ENCODE measurements around the gene HDAC9. TPM values are rescaled to one million over a fixed set of nuclear protein-coding genes. Genes with fewer than 3 reads are reported as not detected.

Gene HDAC9
- total RNA-seq, 1 experiment from 2014 or later: 19.5 TPM

DNA sequence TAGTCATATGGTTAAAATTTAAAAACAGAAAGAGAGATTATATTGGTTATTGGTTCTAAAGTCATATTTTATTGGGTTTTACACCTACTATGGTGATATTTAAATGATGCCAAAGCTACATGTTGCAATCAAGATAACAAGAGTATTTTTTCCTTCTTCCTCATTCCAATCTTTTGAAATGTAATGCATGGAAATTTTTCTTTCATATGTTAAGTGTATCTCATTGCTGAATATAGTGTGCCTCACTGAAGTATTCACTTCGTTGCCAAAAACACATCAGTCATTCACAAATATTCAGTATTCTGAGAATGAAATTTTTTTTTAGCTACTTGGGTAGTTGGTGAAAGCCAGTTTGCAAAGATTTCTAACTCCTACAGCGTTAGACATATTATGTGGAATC lies 19.5 kb downstream of the HDAC9 start:
- no peak for DNase-seq (ENCODE audit: low read depth)
- in situ Hi-C loops (cut with HindIII; ENCODE audit: low pct_unique_long_range_greater_than_20kb, low sequenced_read_pairs): no loop called here

DNA sequence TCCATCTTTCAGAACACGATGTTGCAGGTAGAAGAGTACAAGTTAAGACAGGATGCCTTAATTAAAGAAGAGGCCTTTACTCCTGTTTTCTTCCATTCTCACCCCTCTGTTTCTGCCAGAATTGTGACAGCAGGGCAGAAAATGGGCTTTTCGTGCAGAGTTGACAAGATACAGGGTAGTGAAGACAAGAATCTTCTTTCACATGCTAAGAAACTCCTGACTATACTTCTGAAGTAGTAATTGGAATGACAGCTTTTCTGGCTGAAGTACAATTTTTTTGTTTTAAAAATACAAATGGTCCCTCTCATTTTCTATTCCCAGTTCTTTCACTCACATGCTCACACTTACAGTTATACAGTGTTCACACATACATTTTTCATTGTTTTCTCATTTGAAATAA lies 22.1 kb downstream of the HDAC9 start:
- in situ Hi-C loops (cut with HindIII; ENCODE audit: low pct_unique_long_range_greater_than_20kb, low sequenced_read_pairs): no loop called here
- no peak for DNase-seq (ENCODE audit: low read depth)

DNA sequence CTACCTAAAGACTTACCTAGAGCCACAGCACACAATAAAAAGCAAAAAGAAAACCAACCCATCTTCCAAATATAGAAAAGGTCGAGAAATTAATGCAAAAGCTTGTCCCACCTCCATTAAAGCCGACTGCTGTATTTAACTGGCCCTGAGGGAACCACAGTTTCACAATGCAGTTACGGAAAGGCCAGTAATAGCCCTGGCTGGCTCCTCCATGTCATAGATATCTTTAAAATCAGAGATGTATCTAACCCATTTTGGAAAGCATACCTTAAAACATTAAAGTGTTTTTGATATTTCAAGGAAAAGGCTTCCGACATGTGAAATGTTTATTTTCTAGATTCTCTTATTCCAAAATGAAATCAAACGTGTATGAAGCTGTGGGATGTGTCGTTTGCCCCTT lies 23.0 kb downstream of the HDAC9 start:
- in situ Hi-C loops (cut with HindIII; ENCODE audit: low pct_unique_long_range_greater_than_20kb, low sequenced_read_pairs): no loop called here
- no peak for DNase-seq (ENCODE audit: low read depth)

DNA sequence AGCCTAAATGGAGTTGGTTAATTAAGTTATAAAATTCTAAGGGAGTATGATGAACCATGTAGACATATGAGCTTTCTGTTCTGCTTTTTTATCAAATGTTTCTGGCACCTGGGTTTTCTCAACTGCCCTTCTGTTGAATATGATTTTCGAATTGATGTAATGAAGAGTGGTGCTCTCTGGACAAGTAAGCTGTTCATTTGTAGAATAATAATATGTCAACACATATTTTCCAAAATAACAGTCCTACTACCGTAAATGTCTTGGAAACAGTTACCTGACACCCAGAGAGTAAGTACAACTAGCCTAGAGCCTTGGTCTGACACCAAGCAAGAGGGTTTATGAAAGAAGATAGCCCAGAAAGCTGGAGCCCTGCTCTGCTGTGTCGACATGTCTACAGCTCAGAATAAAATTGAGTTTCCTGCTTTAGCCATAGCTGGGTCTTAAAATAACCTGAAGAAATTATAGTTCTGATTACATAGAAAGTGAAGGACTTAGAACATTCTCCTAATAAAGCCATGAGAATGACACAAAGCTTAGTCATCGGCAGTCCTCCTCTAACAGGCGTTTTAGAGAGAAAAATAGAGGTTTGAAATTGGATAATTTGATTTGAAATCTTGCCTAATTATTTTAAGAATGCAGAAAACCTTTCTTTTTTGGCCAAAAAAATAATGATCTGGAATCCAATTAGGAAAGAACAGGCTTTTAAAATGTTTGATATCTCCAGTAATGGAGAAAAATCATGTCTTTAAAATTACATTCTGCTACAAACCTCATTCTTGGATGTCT lies 25.1 kb downstream of the HDAC9 start:
- DNase-seq (ENCODE audit: low read depth): peak; percentile 37

GRCh38 chr7:18521236-18521589 lies 25.7 kb downstream of the HDAC9 start:
- in situ Hi-C loops (cut with HindIII; ENCODE audit: low pct_unique_long_range_greater_than_20kb, low sequenced_read_pairs): no loop called here
- no peak for DNase-seq (ENCODE audit: low read depth)

More for the DNA sequence above, 25.1 kb downstream of the HDAC9 start:
- in situ Hi-C loops (cut with HindIII; ENCODE audit: low pct_unique_long_range_greater_than_20kb, low sequenced_read_pairs): no loop called here

GRCh38 chr7:18521945-18522566 lies 26.5 kb downstream of the HDAC9 start:
- in situ Hi-C loops (cut with HindIII; ENCODE audit: low pct_unique_long_range_greater_than_20kb, low sequenced_read_pairs): no loop called here
- DNase-seq (ENCODE audit: low read depth): no peak

GRCh38 chr7:18524248-18524647 lies 28.7 kb downstream of the HDAC9 start:
- in situ Hi-C loops (cut with HindIII; ENCODE audit: low pct_unique_long_range_greater_than_20kb, low sequenced_read_pairs): no loop called here
- DNase-seq (ENCODE audit: low read depth): no peak

GRCh38 chr7:18526368-18526878 lies 30.9 kb downstream of the HDAC9 start:
- DNase-seq (ENCODE audit: low read depth): no peak
- in situ Hi-C loops (cut with HindIII; ENCODE audit: low pct_unique_long_range_greater_than_20kb, low sequenced_read_pairs): no loop called here

DNA sequence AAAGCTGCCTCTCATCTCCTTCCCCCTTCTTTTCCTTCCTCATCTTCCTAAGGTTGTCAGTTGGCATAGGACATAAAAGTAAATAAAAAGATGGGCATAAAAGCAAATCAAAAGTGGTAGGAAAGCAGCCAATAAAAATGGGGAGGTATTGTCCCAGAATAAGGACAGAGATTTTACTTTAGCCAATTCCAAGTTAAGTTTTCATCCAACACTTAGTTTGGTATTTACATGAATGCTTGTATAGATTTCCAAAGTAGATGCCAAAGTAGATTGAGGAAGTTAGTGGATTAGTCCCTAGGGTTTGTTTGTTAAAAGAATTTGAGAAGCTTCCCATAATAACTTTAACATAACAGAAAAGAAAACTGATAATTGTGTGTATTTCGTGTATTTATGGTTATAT lies 33.7 kb downstream of the HDAC9 start:
- in situ Hi-C loops (cut with HindIII; ENCODE audit: low pct_unique_long_range_greater_than_20kb, low sequenced_read_pairs): no loop called here
- DNase-seq (ENCODE audit: low read depth): no peak

- DNase-seq (ENCODE audit: low read depth): peak; percentile 45
- in situ Hi-C loops (cut with HindIII; ENCODE audit: low pct_unique_long_range_greater_than_20kb, low sequenced_read_pairs): no loop called here
These were observed 35.0 kb downstream of the HDAC9 start for GRCh38 chr7:18530224-18531179.

DNA sequence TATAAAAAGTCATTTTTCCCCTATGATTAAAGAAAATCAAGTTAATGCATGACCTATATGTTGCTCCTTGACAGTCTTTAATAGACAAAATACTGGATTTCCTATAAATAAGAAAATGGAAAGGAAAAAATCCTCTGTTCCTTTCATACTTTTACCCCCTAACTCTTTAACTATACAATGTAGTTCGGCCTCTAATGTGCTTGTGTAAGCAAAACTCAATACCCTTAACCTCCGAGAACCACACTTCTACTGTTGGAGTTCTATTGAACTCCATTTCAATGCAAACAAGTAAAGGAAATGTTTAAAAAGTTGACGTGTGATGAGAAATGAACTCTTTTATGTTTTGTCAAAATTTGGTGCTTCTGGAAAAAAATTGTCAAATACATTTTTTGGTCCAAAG lies 36.0 kb downstream of the HDAC9 start:
- in situ Hi-C loops (cut with HindIII; ENCODE audit: low pct_unique_long_range_greater_than_20kb, low sequenced_read_pairs): no loop called here
- DNase-seq (ENCODE audit: low read depth): no peak

DNA sequence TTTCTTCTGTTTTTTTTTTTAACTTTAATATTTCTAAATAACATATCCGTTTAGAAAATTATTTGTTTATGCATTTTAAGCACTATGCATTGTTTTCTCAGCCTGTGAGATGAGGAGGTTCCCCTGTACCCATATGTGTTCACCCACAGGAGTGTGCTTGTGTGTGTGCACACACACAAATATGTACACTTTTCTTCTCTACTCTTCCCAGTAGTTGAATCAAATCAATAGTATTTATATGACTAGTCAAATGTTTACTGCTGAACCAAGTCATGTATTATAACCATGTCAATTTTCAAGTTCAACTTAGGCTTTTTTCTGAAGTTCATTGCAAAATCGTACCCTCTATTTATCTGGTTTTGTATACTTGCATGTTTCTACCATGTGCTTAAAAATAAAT lies 37.3 kb downstream of the HDAC9 start:
- no peak for DNase-seq (ENCODE audit: low read depth)
- in situ Hi-C loops (cut with HindIII; ENCODE audit: low pct_unique_long_range_greater_than_20kb, low sequenced_read_pairs): no loop called here

DNA sequence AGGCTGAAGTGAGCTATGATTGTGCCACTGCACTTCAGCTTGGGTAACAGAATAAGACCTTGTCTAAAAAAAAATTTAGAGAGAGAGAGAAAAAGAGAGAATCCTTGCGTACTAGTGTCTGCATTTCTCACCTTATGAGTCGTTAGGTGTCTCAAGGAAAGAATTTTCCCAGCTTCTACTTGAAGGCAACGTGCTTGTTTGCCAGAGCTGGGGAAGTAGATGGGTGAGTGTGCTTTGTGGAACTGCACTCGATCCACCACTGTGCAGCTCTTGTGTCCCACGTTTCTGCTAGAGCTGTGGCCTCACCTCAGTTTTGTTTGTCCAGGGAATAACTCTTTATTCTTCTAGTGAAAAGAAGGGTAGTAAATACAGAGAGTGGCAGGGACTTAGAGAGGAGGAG lies 38.9 kb downstream of the HDAC9 start:
- in situ Hi-C loops (cut with HindIII; ENCODE audit: low pct_unique_long_range_greater_than_20kb, low sequenced_read_pairs): no loop called here

GRCh38 chr7:18535810-18536415 lies 40.4 kb downstream of the HDAC9 start:
- in situ Hi-C loops (cut with HindIII; ENCODE audit: low pct_unique_long_range_greater_than_20kb, low sequenced_read_pairs): no loop called here
- peak; percentile 54 for DNase-seq (ENCODE audit: low read depth)

More for the DNA sequence above, 38.9 kb downstream of the HDAC9 start:
- DNase-seq (ENCODE audit: low read depth): no peak

GRCh38 chr7:18536486-18536885 lies 40.9 kb downstream of the HDAC9 start:
- in situ Hi-C loops (cut with HindIII; ENCODE audit: low pct_unique_long_range_greater_than_20kb, low sequenced_read_pairs): no loop called here
- no peak for DNase-seq (ENCODE audit: low read depth)

- in situ Hi-C loops (cut with HindIII; ENCODE audit: low pct_unique_long_range_greater_than_20kb, low sequenced_read_pairs): no loop called here
- no peak for DNase-seq (ENCODE audit: low read depth)
These were observed 43.2 kb downstream of the HDAC9 start for GRCh38 chr7:18538554-18539250.

DNA sequence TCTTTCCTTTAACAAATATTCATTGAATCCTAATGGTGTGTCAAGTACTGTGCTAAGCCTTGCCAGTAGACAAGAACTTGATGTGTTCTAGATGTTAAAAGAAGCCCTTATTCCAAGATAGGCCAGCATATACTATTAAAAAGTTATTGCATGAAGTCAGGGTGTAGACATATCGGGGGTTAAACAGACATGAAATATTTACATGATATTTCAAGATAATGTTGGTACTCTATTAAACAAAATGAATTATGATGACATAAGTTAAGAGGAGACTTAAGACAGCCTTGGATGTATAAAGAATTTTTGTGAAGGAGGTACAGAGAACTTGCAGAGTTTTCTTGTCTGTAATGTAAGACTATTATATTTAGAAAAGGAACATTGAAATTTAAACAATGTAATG lies 44.8 kb downstream of the HDAC9 start:
- DNase-seq (ENCODE audit: low read depth): no peak
- in situ Hi-C loops (cut with HindIII; ENCODE audit: low pct_unique_long_range_greater_than_20kb, low sequenced_read_pairs): no loop called here

Measured in Caki2 (cell line).